ENCODE data around the gene CTNNA3.

The CTNNA3 gene

DNA sequence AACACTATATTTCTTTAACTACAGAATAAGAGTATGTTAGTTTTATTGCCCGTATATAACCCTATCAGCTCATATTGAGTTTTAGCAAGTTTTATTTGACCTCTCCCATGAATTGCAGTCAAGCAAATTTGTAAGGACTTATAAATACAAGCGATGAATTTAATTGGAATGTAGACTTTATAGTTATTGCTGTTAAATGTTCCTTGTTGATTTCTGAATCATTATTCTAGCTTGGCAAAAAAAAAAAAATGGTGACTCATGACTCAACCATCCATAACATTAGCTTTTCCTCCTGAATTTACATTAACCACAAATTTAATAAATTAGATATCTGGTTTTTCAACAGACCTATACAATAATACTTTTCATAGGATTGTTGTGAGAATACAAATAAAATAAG, 1104.1 kb downstream of the CTNNA3 start:
- no peak for DNase-seq

DNA sequence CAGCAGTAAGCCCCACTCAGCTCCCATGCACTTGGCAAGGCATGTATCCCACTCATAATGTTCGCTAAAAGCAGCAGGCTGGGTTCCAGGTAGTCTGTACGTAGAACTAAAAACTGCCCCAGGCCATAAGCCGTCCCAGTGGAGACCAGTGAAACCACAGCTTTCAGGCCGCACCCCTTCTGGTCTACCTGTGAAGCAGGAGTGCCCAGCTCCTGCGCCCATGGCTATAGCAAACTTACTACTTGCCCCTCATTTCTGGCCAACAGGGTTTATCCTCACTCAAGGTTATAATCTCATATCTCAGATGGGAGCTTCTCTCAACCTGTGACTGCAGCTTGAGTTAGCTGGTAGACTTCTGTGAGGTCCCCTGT, 1108.3 kb downstream of the CTNNA3 start:
- no peak for DNase-seq

GRCh38 chr10:66586897-66587679, 1108.9 kb downstream of the CTNNA3 start:
- DNase-seq = no peak

- DNase-seq = no peak
Measured at GRCh38 chr10:66586073-66586472, 1109.9 kb downstream of the CTNNA3 start.

- DNase-seq = no peak
Measured at GRCh38 chr10:66575251-66575855, 1120.6 kb downstream of the CTNNA3 start.

DNA sequence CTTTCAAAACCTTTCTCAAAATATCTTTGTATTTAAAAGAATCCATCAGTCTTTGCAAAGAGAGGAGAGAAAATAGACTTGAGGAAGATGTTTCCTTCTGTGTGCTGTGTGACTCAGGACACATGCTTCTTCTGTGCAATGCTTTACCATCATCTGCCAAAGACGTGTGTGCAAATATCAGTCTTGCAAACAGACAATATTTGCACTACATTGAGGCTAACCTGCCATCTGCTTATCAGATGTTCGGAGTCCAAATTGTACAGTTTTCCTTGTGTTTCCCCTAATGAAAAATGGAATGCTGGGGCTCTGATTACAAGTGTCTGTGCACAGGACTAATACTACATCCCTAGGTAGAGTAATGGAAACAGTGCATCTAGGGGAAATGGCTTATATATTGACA, 1123.3 kb downstream of the CTNNA3 start:
- DNase-seq = no peak

GRCh38 chr10:66565999-66566398, 1130.0 kb downstream of the CTNNA3 start:
- no peak for DNase-seq

DNA sequence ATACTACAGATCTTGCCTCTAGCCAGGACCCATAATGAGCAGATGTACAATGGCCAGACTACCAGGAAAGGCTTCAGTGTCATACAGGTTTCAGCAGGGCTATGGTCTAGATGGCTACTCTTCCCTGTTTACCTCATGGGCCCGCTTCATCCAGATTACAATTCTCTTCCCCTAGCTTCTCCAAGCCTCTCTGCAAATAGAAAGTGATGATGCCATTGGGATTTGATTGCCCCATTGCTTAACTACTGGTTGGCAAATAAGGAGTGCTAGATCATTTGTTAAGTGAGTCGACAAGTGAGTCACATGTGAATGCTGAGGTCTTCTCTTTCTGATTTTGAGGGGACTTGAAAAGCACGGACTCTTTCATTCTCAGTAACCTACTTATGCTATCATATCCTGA, 1131.7 kb downstream of the CTNNA3 start:
- no peak for DNase-seq

GRCh38 chr10:66555061-66555460, 1140.9 kb downstream of the CTNNA3 start:
- no peak for DNase-seq

GRCh38 chr10:66552331-66552730, 1143.7 kb downstream of the CTNNA3 start:
- DNase-seq = no peak

DNA sequence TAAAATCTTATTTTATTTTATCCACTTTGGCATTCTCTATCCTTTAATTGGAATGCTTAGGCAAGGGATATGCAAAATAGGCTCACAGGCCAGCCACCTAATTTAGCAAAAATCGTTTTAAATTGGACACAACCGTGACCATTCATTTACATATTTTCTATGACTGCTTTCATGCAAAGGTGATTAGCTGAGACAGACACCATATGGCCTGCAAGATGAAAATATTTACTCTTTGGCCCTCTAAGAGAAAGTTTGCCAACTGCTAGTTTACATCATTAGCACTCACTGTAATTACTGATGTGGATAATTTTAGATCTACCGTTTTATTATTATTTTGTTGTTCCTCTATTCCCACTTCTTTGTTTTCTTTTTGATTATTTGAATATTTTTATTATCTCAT, 1145.6 kb downstream of the CTNNA3 start:
- no peak for DNase-seq

DNA sequence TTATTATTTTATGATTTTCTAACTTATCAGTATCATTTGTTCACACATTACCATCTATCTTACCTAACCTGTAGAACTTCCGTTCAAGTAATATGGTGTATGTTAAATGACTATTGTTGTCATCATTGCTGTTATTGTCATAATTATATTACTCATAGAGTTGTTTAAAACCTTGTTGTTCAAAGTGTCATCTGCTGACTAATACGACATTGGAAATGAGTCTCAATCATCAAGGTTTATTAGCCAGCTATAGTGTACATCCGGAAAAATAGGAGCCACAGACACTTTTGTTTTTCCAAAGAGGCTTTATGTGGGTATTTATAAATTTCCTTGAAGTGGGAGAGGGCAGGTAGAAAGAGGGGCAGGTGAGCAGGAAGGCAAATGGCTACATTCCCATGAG, 1157.1 kb downstream of the CTNNA3 start:
- no peak for DNase-seq

DNA sequence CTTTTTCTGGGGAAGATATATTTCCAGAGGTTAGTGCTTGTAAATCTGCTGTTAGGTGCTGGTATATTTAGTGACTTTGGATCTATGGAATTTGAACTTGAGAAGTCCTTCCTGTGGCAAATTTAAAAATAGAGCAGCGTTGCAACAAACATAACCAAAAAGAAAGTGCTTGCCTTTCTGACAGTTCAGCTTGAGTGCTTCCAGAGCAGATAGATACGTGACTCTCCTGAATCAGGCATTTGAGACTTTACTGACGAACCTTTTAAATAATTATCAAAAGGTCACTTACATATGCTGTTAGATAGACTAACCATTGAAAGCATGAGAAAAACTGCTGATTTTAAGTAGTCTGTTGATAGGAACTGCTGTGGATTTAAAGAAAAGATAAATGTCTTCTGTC, 1157.6 kb downstream of the CTNNA3 start:
- no peak for DNase-seq

GRCh38 chr10:66537186-66537585, 1158.8 kb downstream of the CTNNA3 start:
- DNase-seq = no peak

DNA sequence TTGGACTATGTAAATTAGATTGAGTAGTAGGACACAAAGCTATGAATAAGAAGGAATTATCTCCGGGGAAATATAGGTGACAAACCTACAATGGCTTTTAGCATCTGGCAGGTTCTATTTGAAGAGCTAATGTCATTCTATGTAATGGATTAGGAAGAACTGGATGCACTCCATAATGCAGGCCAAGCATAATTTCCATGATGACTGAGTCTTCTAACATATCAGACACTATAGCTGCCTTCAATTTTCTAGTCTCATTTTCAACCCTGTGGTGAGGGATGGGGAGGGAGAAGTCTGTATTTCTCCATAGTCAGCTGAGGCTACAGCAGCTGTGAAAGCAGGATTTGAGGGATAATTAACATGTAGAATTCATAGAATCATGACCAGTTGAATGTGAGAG, 1160.6 kb downstream of the CTNNA3 start:
- DNase-seq = no peak

DNA sequence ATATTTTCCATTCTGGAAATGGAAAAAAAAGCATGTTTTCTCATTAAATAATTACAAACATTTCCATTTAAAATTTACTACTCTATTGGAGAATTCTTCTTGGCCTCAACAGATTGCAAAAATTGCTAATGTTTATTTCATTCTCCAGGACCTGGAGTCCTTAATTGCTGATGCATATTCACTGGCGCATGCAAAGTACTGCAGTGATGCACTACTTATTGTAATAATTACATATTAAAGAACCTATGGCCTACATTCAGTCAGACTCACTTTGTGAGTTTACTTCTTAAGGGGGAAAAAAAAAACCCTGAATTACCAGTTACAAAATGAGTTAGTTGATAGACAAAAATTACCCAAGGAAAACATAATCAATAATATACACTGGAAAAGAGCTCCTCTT, 1161.1 kb downstream of the CTNNA3 start:
- no peak for DNase-seq

DNA sequence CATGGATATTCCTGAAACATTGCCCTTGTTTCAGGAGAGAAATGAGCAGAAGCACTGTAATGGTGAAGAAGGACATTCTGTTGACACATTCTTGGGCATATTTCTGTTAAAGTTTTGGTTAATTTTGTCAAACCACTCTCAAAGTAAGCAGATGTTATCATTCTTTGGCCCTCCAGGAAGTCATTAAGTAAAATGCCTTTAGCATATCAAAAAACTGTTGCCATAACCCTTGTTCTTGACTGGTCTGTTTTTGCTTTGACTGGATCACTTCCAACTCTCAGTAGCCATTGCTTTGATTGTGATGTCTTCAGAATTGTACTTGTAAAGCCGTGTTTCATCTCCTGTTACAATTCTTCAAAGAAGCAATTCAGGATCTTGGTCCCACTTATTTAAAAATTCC, 1174.5 kb downstream of the CTNNA3 start:
- no peak for DNase-seq

GRCh38 chr10:66519616-66520015, 1176.4 kb downstream of the CTNNA3 start:
- DNase-seq = no peak

- DNase-seq = no peak
Measured at GRCh38 chr10:66514666-66515065, 1181.3 kb downstream of the CTNNA3 start.

DNA sequence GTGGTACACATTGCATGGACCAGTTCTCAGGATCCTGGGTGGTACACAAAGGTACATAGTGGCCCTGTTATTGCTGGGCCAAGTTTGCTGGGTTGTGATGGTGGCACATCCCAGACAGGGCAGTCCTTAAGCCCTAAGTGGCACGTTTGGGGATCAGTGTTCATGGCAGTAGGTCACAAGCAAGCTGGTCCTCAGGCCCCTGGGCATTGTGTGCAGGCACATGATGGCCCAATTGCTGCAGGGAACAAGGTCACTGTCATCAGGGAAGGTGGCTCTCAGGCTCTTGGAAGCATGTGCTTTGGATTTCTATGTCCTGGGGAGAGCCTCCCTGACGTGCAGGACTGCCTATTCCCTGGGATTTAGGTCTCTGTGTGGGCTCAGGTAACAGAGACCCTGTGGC, 1182.5 kb downstream of the CTNNA3 start:
- no peak for DNase-seq

DNA sequence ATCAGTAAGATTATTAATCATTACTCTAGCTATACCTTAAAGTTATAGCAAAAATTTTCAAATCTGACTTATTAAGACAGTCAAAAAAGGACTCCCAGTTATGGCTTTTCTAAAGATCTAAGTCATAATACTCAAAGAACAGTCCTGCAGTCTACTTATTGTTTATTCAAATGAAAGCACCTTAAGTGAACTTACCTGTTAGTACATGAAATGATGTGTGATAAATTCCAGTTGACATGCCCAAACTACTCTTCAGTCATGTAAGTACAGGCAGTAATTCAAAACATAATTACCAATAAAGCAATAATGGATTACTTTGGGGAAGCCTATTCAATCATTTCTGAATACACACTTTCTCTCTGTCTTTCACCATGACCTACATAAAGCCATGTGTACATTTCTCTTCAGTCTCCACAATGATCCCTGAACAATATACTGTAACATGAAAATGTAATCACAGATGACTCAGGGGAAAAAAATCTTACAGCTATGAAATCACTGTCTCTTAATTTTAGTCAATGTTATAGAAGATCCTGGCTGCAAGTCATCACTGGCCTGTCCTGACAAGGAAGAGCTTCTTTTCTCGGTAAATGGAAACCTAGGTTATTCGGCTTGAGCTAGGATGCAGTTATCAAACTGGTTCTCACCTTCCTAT, 1190.9 kb downstream of the CTNNA3 start:
- no peak for DNase-seq

DNA sequence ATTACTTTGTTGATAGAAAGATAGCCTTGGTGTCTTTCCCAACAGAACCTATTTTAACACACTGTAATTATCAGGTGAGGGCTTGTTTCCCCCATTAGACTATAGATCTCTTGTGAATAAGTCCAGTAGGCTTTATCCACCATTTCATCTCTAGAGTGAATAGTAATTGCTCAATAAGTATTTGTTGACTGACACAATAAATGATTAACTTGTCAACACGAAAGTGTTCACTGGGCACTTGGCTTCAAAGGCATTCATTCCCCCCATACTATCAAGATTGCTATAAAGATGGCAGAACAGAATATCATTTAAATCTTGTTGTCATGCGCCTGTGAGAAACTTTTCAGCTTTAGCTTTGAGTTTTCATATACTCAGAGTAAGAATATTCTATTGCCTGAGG, 1194.6 kb downstream of the CTNNA3 start:
- DNase-seq = no peak

DNA sequence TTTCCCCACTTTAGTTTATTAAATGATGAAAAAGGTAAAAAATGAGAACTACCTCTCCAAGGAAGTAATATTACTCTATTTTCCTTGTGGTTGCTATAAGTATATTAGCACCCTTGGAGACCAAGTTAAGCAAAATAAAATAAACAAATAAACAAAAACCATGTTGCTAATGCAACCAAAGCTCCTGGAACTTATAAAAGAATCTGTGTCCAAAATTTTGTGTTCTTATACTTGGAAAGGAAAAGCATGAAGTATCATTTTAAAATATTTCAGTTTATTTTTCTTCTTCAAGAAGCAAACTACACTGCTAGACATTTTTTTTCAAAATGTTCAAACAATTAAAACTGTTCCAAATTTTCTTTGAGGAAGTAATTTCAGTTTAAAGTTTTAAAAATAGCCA, 1212.0 kb downstream of the CTNNA3 start:
- no peak for DNase-seq

GRCh38 chr10:66472156-66472555, 1223.8 kb downstream of the CTNNA3 start:
- no peak for DNase-seq
